Natural killer cell treated with Interleukin-12 subunit alpha and Interleukin-12 subunit beta and Interleukin-15 and Interleukin-18, amount 100 ng/mL, for 72 hours (primary cell): Measurements from ENCODE around the gene OGA. TPM values are rescaled to one million over a fixed set of nuclear protein-coding genes. Genes with fewer than 3 reads are reported as not detected.
"Not testable (repeated sequence)": the region's sequence is repeated elsewhere in the genome, so short reads cannot be mapped to it uniquely, and the experiment has no call there.

Experiments
- ATAC-seq, 2 donors: fragments of 150-1000 bp; cut with Tn5 transposase in 1 of 2; sonication (Bioruptor Pico), chemical (Tn5 transposase) in 1 of 2; 2 replicates each; pipeline ENCODE4 v1.10.0; 2021
- DNase-seq: peaks from one replicate; pipeline ENCODE4 v3.0.0; 2022; ENCODE audit warnings: low spot score
- H3K27ac Mint-ChIP-seq, 2 donors: 1 replicate in 1 of 2; 2 replicates in 1 of 2; pipeline ENCODE4 v1.8.0; 2022; ENCODE audit warnings: mixed read lengths in 2 of 2, mild to moderate bottlenecking in 1 of 2, moderate library complexity in 1 of 2
- H3K27me3 Mint-ChIP-seq, 2 donors: 1 replicate in 1 of 2; 2 replicates in 1 of 2; pipeline ENCODE4 v1.8.0; 2022; ENCODE audit warnings: mixed read lengths in 2 of 2
- H3K36me3 Mint-ChIP-seq: one replicate; pipeline ENCODE4 v1.8.0; 2022; ENCODE audit warnings: mixed read lengths
- H3K4me1 Mint-ChIP-seq, 2 donors: 1 replicate in 1 of 2; 2 replicates in 1 of 2; pipeline ENCODE4 v1.8.0; 2022; ENCODE audit warnings: low read depth in 2 of 2, mixed read lengths in 2 of 2, mild to moderate bottlenecking in 1 of 2
- H3K4me3 Mint-ChIP-seq: one replicate; pipeline ENCODE4 v1.8.0; 2022; ENCODE audit warnings: mixed read lengths
- H3K9me3 Mint-ChIP-seq: 2 replicates; pipeline ENCODE4 v1.8.0; 2022; ENCODE audit warnings: mixed read lengths
- total RNA-seq, 2 donors: library from RNA; stranded (reverse); gene quantifications; one replicate each; pipeline ENCODE4 v1.2.3, GENCODE V29; 2022

The OGA gene
- total RNA-seq, 2 donors from 2014 or later, result 174 to 237 TPM

DNA sequence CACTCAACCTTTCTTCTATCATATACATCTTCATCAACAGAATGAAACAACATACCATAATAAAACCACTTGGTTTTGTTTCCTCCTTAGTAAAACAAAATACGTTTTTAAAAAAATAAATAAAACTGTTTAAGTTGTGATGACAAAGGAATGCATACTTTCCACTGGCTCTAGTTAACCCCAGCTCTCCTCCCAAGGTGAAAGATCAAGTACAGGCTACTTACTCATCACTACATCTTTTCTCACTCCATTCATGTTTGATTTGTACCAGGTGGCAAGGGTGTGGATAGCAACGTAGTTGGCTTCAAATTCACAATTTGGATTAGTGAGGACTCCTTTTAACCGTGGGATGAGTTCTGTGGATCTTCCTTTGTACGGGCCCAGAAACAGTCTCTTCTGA is 14.7 kb downstream of the OGA start:
- H3K4me1 Mint-ChIP-seq, result peaks cover 9 to 18% of the 10 kb centered on the region in 2 donors
- H3K27me3 Mint-ChIP-seq, result no peaks in the 10 kb centered on the region
- no peaks in the 10 kb centered on the region for H3K9me3 Mint-ChIP-seq
- DNase-seq (no peak), ATAC-seq (no peak)
- peaks cover 35% of the 10 kb centered on the region for H3K36me3 Mint-ChIP-seq
- H3K27ac Mint-ChIP-seq, result no peak overlapping the region
- H3K4me3 Mint-ChIP-seq, result no peak overlapping the region

DNA sequence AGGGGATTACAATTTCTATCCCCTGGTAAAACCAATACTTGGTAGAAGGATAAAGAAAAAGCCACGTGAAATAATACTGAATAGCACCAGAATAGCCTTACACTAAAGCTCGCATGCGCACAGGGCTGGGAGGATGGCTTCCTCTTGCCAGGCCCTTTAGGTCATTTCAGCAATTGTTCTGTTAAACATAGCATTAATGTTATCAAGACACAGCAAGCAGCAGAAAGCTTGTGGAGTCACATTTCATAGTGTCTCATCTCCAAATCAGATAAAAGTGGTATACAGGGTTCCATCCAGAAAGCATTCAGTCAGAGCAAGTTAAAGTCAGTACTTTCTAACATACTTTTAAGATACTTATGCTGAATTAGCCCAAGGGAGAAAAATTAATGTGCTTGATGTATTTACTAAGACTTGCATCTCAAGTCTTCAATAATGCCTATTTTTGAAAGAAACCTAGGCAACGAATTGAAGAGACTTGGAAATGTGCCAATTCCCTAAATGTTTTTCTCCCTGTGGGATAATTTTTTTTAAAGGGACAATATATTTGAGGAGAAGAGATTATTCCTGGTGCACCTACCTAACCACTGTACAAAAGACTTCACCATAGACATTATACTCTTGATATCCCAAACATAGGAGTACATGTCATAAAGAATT is 20.7 kb downstream of the OGA start:
- Mint-ChIP-seq H3K4me1 (peaks cover 9 to 30% of the 10 kb centered on the region in 2 donors), H3K36me3 (peaks cover 48% of the 10 kb centered on the region), H3K27me3 (no peaks in the 10 kb centered on the region), H3K9me3 (no peaks in the 10 kb centered on the region), H3K4me3 (no peak overlapping the region), H3K27ac (no peak overlapping the region)
- no peak for DNase-seq
- no peak for ATAC-seq

DNA sequence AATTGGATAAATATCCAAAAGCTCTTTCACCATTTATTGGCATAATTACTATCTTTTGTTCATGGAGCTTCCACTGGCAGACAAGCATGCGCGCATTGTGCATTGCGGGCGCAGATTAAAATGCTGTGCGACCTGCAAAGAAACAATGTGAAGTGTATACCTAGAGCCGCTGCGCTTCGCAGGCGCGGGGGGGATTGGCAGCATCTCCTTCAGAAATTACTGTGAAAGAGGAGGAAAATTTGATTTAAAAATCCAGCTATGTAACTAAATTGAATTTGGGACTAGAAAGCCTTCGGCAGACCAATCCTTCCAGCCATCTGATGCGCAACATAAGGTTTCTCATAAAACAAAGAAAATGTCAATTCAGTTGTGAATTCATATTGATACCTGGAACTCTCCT is 24.7 kb downstream of the OGA start:
- DNase-seq, result no peak
- no peaks in the 10 kb centered on the region for H3K9me3 Mint-ChIP-seq
- H3K27me3 Mint-ChIP-seq, result no peaks in the 10 kb centered on the region
- H3K4me3 Mint-ChIP-seq, result no peak overlapping the region
- H3K36me3 Mint-ChIP-seq, result peaks cover 33% of the 10 kb centered on the region
- H3K27ac Mint-ChIP-seq, result no peak overlapping the region
- ATAC-seq, result no peak
- H3K4me1 Mint-ChIP-seq, result peaks cover 0 to 12% of the 10 kb centered on the region in 2 donors

DNA sequence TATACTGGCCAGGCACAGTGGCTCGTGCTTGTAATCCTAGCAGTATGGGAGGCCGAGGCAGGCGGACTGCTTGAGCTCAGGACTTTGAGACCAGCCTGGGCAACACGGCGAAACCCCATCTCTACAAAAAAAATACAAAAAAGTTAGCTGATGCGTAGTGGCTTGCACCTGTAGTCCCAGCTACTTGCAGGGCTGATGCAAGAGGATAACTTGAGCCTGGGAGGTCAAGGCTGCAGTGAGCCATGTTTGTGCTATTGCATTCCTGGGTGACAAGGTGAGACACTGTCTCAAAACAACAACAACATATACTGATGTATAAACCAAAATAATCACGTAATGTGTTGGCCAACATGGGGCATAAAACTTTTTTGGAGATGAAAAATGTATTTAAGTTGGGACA is 28.6 kb downstream of the OGA start:
- DNase-seq (no peak), ATAC-seq (no peak)
- Mint-ChIP-seq H3K9me3 (no peaks in the 10 kb centered on the region), H3K27me3 (no peaks in the 10 kb centered on the region), H3K36me3 (peaks cover 37% of the 10 kb centered on the region), H3K27ac (no peak overlapping the region), H3K4me1 (peaks cover 14 to 16% of the 10 kb centered on the region in 2 donors), H3K4me3 (no peak overlapping the region)

DNA sequence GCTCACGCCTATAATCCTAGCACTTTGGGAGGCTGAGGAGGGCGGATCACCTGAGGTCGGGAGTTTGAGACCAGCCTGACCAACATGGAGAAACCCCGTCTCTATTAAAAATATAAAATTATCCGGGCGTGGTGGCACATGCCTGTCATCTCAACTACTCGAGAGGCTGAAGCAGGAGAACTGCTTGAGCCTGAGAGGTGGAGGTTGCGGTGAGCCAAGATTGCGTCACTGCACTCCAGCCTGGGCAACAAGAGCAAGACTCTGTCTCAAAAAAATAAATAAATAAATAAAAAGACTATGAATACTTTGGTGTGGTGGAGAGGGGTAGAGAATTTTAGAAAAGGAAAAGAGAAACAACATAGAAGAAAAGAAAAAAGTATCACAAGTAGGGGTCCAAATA is 29.0 kb downstream of the OGA start:
- not testable (repeated sequence) for H3K4me3 Mint-ChIP-seq, H3K27me3 Mint-ChIP-seq, H3K27ac Mint-ChIP-seq, H3K9me3 Mint-ChIP-seq, DNase-seq, ATAC-seq
- Mint-ChIP-seq H3K36me3 (peaks cover 37% of the 10 kb centered on the region), H3K4me1 (peaks cover 18 to 20% of the 10 kb centered on the region in 2 donors)

DNA sequence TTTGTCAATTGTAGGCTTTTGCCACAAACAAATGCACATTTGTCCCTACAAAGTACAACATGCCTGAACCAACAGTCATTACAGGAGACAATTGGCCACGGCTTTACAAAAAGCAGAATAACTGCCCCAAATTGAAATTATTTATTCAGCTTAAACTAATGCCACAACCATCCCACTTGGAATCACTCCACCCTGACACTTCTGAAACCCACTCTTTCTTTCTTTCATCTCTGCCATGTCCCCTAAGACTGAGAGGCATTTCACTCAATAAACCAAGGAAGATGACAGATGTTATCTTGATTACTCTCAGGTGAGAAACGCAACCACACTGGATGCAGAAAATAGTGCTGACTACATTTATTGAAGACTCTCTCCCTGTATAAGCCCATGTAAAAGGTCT is 32.4 kb downstream of the OGA start:
- ATAC-seq (no peak), DNase-seq (no peak)
- H3K27ac Mint-ChIP-seq, result peak overlapping the region; percentile 0 to 33
- H3K4me3 Mint-ChIP-seq, result no peak overlapping the region
- peaks cover 28% of the 10 kb centered on the region for H3K36me3 Mint-ChIP-seq
- peaks cover 42 to 47% of the 10 kb centered on the region in 2 donors for H3K4me1 Mint-ChIP-seq
- H3K27me3 Mint-ChIP-seq, result no peaks in the 10 kb centered on the region
- H3K9me3 Mint-ChIP-seq, result no peaks in the 10 kb centered on the region

DNA sequence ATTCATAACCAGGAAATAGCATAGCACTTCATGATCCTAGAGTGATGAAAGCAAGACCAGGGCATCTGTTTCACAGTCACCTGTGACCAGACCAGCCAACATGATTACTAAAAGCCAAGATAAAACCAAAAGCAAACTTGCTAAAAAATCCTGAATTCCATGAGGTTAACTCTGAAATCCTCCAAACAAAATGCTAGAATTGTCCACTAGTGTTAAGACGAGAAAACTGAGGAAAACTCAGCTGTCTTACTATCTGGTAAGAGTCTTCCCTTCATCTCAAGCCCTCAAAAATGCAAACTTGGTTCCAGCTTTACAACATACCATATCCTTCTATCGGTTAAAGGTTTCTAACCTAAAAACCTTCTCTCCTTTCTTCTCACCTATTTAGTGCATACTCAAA is 33.7 kb downstream of the OGA start:
- Mint-ChIP-seq H3K36me3 (peaks cover 25% of the 10 kb centered on the region), H3K4me3 (peak overlapping the region; percentile 93), H3K9me3 (no peaks in the 10 kb centered on the region), H3K27ac (peak overlapping the region; percentile 78 to 87), H3K27me3 (no peaks in the 10 kb centered on the region), H3K4me1 (peaks cover 42 to 47% of the 10 kb centered on the region in 2 donors)
- DNase-seq, result no peak
- ATAC-seq, result no peak

DNA sequence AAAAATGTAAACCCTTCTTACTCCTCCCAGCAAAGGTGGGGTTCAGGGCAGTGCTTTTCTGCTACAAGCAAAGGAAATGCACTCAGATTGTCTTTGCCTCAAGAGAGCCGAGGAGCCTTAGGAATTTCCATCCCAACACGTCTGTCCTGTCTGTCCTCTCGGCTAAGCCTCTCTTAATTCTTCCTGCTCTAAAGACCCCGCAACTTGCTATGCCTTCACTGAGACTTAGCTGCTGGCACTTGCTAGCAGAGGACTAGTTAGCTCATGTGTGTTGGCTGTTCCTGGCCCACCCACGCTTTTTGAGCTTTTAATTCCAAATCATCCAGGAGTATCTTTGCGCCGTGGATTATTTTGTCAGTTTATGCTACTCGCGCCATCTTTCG is 34.5 kb downstream of the OGA start:
- peaks cover 49 to 54% of the 10 kb centered on the region in 2 donors for H3K4me1 Mint-ChIP-seq

DNA sequence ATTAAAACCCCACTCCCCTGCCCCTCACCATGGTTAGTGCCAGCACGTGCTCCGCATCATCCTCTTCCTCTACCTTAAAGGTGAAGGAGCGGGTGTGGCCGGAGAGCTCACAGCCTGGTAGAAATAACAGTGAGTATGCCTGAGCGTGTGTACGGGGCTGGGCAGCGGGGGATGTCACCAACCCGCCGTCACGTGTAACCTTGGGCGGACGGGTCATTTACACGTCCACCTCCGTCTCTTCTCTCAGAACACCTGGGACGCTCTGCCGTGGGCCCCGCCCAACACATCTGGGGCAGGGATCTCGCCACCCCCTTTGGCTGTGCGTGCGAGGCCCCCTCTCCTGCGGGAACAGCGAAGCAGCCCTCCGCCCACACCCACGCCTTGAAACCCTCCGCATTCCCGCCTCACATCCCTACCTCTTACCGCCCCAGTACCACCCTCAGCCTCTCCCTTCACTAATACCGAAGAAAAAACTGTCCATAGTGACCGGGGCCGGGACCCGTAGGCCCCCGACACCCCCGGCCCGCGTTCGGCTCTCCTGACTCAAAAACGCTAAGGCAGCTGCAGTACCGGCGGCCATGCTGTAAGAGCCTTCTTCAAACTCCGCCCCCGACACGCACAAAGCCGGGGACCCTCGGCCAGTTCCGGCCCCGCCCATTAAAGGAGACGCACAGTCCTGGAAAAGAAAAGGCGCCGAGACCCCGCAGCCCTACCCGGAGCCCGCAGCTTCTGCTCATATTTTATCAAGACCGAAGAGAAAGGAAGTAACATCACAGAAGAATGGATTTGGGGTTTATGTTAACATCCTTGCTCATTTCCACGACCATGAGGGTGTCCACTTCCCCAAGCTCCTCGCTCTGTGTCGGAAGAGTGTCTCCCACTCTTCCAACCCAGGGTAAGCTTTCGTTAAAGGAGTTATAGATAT is 35.2 kb downstream of the OGA start, which contains the start of gene NPM3:
NPM3 (minus strand) TSS at position 636 of the 925 bp plus-strand sequence; CDS start at position 580, 56 bp downstream.
- H3K27me3 Mint-ChIP-seq, result peaks cover 6 to 10% of the 10 kb centered on the region in 2 donors
- peak within 1 kb of the TSS; percentile 78 to 87 for H3K27ac Mint-ChIP-seq
- peak within 1 kb of the TSS; percentile 93 for H3K4me3 Mint-ChIP-seq
- peaks cover 29% of the 10 kb centered on the region for H3K36me3 Mint-ChIP-seq
- H3K4me1 Mint-ChIP-seq, result peaks cover 51 to 56% of the 10 kb centered on the region in 2 donors
- H3K9me3 Mint-ChIP-seq, result no peaks in the 10 kb centered on the region
- ATAC-seq, result peak; percentile 86
- peak; percentile 89 for DNase-seq

More for the DNA sequence above, 34.5 kb downstream of the OGA start:
- DNase-seq, result no peak
- Mint-ChIP-seq H3K9me3 (no peaks in the 10 kb centered on the region), H3K27me3 (peaks cover 5% of the 10 kb centered on the region in 2 donors), H3K36me3 (peaks cover 28% of the 10 kb centered on the region), H3K27ac (peak overlapping the region; percentile 78 to 87), H3K4me3 (peak overlapping the region; percentile 93)
- ATAC-seq, result no peak

DNA sequence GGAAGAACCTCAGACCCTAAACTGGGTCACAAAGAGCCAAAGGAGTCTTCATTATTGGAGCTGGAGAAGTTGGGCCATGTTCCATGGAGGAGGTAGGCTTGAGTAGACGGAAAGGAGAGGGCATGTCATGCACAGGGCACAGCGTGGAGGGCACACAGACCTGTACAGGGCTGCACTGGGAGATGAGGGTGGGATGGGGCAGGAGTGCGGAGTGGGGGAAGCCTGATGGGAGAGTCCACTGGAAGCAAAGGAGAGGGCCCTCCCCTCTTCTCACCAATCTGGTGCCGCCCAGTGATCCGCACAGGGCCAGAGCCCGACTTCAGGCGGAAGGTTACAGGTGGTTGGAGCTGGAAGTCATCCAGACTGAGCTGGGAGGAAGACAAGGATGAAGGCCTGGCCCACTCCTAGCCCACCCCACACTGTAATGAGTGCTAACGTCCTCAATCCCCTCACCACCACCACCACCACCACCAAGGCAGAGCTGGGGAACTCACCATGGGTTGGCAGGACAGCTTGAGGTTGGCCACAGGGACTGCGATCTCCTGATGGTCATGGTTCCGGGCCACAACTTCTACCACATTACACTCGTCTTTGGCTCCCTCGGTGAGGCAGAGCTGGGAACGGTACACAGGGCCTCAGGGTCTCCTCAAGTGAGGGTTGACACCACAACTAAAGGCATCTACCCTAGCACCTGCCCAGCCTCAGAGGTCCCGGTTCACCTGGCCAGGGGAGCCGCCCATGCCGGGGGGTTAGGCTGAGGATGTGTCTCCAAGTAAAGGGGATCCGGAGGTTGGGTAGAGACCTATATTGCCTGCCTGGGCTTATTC is 36.0 kb downstream of the OGA start:
- Mint-ChIP-seq H3K36me3 (peaks cover 23% of the 10 kb centered on the region), H3K4me1 (peaks cover 45 to 53% of the 10 kb centered on the region in 2 donors), H3K27ac (peak overlapping the region; percentile 78 to 87), H3K9me3 (no peaks in the 10 kb centered on the region), H3K4me3 (peak overlapping the region; percentile 93), H3K27me3 (peaks cover 15 to 19% of the 10 kb centered on the region in 2 donors)
- DNase-seq (no peak), ATAC-seq (no peak)

DNA sequence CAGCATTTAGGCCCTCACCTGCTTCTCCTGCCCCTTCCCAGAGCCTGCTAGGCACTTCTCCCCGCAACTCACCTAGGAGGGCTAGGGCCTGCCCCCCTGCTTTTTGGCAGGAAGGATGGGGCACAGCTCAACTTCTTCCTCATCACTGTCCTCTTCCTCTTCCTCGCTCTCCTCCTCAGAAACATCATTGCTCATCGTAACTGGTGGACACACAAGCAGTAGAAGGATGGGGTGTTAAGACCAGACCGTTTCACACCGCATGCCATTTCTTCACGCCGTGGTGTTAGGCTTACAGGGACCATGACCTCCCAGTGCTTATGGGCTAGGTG is 36.6 kb downstream of the OGA start:
- peaks cover 44 to 51% of the 10 kb centered on the region in 2 donors for H3K4me1 Mint-ChIP-seq
- ATAC-seq (no peak), DNase-seq (no peak)
- H3K9me3 Mint-ChIP-seq, result no peaks in the 10 kb centered on the region
- peaks cover 18 to 24% of the 10 kb centered on the region in 2 donors for H3K27me3 Mint-ChIP-seq
- peak overlapping the region; percentile 93 for H3K4me3 Mint-ChIP-seq
- peaks cover 19% of the 10 kb centered on the region for H3K36me3 Mint-ChIP-seq
- H3K27ac Mint-ChIP-seq, result peak overlapping the region; percentile 56 to 63

DNA sequence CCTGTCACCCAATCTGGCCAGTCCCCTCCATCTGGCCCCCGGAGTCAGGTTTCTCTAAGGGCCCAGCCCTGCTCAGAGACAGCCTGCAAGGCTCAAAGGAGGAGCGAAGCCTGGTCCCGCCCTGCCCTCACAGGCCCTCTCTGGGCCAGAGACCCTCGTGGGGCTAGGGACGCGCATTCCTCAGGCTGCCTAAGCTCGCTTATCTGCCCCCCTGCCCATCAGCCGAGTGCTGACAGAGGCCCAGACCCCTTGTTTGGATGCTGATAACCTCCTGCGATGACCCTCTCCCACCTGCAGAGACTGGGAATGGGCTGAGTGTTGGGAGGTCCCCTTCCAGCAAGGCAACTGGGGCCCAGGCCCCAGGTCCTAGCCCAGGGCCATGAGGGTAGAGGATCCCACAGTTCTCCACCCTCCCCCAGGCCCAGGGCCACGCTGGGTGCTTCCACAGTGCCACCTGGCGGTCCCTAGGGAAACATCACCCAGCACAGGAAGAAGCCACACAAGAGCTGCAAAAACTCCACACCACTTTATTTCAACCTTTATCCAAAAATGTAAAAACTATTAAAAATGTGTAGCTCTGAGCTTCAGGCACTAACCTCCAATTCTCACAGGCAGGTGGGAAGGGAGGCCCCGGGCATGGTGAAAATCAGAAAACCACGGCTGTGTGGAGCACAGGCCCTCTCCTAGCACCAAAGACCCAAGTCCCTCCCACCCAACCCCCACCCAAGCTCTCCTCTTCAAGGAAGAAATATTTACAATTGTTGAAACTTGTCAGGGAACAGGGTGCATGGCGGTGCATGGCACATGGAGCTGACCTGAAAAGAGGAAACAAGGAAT is 37.2 kb downstream of the OGA start:
- H3K27ac Mint-ChIP-seq, result peak overlapping the region in 1 of 2 donors; percentile 63
- DNase-seq, result peak; percentile 71
- no peaks in the 10 kb centered on the region for H3K9me3 Mint-ChIP-seq
- peak; percentile 63 to 67 for ATAC-seq
- peak overlapping the region; percentile 93 for H3K4me3 Mint-ChIP-seq
- peaks cover 43 to 51% of the 10 kb centered on the region in 2 donors for H3K4me1 Mint-ChIP-seq
- peaks cover 20 to 24% of the 10 kb centered on the region in 2 donors for H3K27me3 Mint-ChIP-seq
- H3K36me3 Mint-ChIP-seq, result peaks cover 16% of the 10 kb centered on the region
